Germinal center (tissue), 1 donor: ENCODE measurements around the gene PCSK1.

Experiments used
- DNase-seq: peaks from one replicate; pipeline ENCODE4 v3.0.0; 2012; ENCODE audit warnings: mixed read lengths, low spot score

Gene PCSK1

DNA sequence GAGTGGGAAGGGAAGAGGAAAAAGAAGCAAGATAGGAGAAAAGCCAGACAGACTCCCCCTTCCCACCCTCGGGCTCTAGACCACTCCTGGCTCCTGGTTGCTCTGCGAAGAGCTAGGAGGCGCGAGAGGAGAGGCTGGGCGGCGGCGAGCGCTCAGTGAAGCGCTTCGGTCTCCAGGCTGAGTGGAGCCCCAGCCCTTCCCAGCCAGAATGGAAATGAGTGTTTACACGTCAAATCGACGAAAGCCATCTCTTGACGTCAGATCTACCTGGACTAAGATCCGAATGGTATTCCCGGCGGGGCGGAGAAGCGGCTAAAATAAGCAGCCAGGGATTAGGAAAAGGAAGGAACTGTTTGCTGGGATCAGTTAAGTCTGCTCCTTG is at the start of gene PCSK1:
TSS of gene PCSK1 (minus strand) at position 183 of the 382 bp plus-strand sequence. CDS start 206 bp downstream, outside the sequence.
- DNase-seq: no peak

DNA sequence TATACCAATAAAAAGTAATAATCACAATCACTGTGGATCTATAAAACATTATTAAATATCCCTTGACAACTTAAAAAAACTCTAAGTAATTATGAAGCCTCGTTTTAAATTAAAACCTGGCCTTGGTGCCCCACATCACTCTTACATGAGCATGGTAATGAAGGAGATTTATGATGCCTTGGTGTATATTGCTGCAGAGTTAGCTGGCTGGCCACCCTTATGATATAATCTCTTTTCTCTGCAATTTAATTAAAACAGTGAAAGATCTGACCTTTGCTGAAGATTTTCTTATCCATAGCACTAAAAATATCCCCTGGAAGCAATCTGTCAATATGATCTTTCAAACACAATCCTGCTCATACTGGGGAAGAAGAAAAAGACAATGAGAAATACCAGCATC is 48.8 kb upstream of the PCSK1 start:
- DNase-seq: no peak

DNA sequence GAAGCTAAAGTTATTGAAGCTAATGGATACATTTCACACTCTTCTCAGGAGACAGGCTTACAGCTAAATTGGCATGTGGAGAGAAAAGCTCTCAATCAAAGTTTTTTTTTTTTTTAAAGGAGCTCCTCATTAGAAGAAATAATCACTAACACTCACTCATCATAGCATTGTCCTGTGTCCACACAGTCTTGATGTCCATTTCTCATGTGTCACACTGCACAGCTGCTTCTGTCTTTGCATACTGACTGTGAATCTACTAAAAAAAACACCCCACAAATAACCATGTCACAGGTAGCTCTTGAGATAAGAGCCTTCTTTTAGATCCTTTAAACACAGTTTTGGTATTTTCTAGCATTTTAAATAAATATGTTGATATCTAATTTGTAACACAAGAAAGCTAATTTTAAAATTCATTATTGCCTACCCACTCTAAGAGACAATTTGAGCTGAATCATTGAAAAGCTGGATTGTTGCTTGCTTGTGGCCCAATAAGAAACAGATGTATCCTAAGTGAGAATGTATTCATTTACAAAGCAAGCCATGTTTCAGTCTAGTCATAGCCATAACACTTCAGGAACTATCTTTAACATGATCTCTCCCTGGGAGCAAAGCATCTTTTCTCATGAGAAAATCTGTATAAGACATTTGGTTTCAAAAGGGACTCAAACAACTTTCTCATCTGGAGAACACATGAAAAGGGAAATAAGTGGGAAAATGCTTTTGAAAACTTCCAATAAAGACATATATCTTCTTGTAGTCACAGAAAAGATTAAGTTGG is 48.1 kb upstream of the PCSK1 start:
- DNase-seq: no peak

DNA sequence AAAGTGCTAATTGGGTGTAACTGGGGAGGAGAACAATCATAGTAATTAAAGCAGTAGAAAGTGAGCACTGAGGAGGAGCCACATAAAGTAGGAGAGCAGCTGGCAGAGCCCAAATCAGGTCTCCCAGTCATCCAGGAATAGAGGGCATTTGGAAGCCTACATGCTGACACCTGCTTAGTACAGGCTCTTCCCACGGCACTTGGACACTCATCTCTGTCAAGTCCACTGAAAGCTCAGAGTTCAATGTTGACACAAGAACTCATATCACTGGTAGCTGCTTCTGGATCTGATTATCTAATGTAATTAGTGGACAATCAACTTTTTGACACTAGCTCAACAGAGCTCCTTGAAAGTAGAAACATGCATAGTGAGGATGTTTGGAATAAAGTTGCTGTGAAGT is 45.9 kb upstream of the PCSK1 start:
- no peak for DNase-seq

DNA sequence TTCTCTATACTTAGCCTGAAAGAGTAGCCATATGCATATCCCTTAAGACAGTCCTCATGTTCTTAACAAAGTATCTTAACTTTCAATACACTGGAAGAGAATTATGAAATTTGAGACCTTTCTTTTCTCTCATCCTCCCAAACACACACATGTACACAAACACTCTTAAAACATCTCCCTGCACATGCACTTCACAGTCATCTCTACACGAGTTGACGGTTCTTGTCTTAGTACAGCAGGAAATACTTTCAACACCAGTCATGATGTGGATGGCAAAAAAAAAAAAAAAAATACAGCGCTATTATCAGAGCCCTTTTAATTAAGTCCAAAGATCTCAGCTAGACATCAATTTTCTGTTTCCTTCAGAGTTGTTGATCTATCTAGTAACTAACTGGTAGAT is 43.6 kb upstream of the PCSK1 start:
- no peak for DNase-seq

DNA sequence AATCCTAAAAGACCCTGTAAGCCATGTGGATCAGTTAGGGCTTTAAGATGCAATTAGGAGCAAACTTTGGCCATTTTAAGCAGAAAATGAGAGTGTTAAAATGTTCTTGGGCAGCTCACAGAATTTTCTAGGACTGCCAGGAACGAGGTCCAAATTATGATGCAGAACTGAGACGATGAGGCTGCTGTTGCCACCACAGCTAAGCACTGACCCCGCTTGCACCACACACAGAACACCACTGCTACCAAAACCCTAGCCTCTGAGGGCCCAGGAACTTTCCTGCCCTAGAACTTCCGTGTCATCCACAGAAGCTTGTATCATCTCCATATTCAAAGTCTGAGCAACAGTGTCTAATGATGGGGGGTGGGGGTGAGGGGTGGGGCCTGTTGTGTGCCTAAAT is 41.0 kb upstream of the PCSK1 start:
- no peak for DNase-seq

DNA sequence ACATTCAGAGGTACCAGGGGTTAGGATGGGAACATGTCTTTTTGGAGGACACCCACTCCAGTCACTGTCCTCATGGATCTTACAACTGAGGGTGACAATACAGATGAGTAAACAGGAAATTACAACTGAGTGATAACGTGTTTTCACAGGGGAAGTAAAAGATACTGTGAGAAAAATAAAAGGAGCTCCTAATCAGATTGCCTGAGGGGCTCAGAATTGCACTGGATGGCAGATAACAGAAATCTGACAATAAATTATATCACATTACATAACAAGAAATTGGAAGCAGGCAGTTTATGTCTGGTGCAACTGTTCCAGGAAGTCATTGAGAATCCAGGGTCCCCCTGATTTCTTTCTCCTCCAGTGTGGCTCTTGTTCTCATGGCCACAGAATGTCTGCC is 40.1 kb upstream of the PCSK1 start:
- DNase-seq: no peak

DNA sequence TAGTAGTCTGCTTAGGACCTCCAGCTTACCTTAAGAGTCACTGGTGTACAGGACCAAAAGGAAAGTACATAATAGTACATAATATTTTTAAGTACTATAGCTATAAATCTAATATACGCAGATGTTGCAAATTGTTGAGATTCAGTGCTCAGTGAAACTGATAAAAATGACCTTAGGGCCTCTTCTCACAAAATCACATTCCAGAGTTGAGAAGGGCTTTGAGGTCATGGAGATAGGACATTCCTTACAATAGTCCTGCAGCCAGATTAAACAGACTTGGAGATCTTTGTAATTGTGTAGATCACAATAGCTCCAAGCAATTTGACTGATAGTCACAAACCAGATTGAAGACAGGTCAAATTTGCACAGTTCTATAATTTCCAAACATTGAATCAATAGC is 37.7 kb upstream of the PCSK1 start:
- no peak for DNase-seq

DNA sequence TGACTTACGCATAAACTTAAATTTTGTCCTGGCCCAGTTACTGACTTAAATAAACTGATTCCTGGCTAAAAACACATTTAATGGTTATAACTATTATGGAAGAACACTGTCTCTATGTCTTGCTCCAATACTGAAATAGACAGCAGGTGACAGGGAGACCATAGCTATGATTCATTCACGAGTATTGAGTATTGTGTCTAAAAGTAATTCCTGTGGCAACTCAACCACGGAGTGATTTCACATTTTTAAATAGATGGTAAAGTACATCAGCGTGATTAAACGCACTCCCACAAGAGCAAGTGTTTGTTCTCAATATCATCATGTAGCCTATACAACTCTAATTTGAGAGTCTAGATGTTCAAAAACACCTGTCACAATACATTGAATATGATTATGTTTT is 35.9 kb upstream of the PCSK1 start:
- DNase-seq: no peak

DNA sequence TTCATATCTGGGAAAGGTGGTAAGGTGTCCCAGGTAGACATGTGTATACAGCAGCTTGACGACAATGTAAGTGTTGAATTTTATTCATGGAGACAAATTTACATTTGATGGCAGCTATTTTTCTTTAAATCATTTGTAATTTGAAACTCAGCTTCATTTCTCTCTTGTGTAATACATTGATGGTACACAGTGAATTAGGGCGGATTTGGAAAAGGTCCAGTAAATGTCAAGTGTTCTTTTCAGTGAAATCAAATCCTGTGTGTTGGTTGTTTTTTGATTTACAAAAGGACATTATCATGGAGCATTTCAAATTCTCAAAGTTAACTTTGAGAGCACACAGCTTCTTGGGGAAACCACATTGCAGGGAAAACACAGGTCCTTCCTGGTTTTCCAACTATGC is 30.0 kb upstream of the PCSK1 start:
- no peak for DNase-seq

DNA sequence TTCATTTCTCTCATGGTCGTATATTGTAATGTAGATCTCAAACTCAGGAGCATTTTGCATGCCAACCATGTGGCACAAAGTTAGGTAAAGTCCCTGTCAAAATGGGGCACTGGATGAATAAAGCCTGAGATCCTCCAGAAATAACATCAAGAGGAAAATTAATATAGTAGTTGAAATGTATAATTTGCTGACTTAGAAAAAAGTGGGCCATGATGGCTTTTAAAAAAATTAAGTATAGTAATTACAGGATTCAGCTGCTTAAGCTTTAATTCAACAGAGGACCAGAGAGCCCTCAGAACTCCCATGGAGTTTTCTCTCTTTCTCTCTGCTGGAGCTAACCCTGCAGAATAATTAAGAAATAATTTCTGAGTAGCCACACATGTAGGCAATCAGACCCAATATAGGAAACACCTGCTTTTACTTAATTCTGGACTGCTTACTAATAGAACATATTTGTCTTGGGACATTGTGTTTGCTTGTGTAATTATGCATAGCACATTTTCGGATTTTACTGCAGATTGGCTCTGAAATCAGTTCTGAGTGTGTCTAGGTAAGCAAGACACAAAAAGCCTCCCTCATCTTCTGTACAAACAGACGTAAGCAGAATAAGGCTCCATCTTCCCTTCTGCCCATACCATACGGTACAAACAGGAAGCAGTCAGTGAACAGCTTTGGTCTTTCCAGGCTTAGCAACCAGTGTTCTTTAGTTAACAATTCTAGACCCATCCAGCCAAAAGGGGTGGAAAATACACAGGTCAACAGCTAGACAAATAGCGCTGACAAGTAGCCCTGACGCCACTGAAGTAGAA is 26.5 kb upstream of the PCSK1 start:
- DNase-seq: no peak

DNA sequence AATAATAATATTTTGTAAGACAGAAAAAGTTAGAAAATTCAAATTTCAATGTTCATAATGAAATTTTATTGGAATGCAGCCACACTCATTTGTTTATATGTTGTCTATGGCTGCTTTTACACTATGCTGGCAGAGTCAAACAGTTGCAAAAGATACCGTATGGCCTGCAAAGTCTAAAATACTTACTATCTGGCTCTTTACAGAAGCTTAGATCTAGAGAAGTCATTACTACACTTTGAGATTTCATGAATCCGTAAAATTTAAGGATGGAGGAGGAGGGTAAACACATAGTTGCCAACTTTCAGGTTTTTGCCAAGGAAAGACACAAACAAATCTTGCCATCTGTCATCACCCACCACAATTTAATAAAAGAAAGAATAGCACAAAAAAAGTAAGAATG is 25.1 kb upstream of the PCSK1 start:
- no peak for DNase-seq

DNA sequence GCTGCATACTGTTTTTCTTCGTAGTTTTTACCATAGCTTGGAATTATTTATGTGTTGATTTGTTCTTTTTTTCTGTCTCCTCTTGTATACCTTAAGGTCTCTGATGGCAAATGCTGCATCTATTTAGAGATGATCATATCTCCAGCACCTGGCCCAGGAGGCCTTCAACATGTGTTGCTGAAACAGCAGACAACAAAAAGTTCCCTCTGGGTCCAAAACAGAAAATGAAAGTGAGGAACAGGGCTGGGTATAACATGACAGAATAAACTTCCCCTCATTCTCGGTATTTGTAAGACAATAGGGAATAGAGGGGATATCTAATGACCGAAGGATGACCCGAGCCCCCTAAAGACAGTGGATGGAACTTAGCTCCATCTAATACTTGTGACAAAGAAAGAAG is 22.7 kb upstream of the PCSK1 start:
- no peak for DNase-seq

DNA sequence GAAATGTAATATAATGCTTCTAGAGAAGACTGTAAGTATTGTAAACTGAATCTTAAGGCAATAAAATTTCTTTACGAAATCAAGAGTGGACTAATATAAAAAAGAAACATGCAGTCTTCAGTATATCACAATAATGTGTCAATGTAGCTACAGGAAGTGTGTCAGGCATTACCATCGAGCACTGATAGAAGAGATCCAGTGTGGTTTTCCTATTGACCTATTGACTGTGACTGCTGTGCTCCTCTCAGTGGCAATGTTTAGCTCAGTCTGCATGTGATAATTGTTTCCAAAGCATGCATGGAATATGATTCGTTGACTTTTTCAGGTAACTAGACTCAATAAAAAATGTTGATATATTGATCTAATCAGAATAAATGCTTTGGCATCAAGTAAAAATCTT is 20.3 kb upstream of the PCSK1 start:
- DNase-seq: no peak

DNA sequence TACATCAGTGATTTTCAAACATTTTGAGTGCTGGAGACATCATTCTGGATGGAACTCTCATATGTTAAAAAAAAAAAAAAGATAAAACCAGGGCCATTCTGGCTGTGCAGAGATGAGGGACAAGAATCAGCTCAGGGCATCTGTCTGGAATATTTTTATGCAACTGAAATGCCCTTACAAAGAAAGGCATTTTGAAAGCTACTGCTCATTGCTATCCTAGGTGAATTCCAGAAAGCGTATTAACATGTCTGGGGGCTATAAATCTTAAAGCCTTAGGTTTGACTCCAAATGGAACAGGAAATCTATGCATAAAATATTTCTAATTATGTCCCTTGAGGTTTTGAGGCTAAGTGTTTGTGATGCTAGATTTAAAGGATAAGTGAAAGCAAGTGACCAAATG is 14.9 kb upstream of the PCSK1 start:
- DNase-seq: no peak

DNA sequence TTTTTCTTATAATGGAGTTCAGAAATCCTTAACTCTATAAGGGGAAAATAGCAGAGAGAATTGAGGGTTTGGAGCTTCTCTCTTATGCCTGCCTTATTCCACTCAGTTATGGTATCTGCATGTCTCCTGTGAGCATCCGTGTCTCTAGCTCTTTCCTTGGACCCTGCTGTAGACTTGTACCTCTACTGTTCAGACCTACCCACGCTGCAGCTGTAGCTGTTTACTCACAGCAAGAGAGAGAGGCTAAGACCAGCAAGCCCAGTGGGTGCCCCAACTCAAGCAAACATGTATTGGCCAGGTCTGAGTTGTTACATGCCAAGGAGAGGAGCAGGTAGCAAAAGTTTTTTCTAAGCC is 7.1 kb upstream of the PCSK1 start:
- DNase-seq: no peak

DNA sequence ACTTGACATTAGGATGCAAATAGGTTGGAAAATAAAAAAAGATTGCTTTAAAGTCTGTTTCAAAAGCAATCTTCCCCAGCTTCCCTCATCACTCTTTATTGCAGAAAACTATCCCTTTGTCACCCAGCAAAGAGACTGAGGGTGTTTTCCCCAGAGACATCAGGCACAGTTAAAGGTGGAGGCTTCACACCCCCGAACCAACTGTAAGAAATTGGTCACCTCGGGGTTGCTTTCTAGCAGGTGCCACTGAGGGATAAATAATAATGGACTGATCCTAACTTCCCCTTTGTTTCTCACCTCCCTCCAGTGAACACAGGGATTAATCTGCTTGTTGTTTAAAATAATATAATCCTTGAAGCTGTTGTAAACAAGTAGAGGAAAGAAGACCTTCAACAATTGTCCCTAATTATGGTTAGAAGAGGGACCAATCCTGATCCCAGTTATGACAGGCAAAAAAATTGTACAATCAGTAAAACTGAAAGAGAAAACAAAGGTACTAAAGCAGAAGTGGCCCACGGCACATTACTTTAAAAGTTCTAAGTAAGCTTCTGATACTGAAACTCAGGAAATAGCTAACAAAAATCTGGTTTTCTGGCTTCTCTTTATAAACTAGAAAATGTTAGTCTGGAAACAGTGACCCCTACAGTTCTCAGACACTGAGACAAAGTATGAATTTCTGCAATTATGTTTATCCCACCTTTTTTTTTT is 6.6 kb upstream of the PCSK1 start:
- DNase-seq: no peak

DNA sequence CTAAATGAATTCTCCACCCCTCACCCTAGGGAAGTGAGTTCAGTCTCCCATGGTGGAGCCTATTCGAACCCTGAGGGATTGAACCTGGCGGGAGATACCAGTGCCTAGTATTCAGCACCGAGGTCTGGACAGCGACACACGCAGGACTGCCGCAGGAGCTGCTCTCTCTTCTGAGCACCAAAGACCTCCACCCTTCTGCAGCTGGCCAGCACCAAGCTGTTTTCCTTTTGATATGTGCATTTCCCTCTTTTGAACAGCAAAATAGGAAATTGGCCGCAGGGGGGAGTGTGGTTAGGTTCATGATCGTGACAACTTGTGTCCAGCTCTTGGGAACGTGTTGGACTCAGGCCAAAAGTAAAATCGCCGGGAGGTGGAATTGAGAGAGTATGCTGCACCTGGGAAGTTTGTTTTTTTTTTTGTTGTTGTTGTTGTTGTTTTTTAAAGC is 1.2 kb upstream of the PCSK1 start:
- DNase-seq: no peak

DNA sequence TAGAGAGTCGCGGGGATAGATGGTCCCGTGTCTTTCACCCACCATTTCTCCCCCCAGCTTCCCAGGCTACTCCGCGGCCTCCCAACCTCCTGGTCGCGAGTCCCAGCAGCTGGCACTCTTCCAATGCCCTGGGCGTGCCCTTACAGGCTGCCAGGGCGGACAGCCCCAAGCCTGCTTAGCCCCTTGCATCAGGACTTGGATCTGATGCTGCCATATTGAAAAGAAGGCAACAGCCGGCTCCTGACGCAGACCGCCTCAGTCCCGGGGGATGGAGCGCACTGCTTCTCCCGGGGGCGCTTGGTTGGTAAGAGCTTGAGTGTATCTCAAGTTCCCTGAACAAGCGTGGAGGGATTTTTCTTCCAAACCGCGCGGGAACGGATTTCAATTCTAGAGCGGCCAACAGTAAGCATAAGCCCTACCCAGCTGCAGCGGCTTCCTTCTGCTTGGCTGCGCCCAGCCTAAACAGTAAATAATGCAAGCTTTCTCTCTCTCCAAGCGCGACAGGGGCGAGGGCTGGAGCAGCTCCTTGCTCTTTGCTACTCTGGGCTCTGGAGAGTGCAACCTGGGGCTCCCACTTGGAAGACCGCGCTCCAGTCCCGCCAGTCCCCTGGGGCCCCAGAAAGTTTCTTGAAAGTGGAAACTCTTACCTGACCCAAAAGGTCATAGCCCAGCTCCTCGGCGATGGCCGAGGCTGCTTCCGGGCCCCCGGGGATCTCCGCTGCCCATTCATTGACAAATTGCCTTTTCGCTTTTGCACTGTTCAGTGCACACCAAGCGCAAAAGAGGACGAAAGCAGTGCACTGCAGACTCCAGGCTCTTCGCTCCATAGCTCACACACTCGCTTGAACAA is 607 bp downstream of the PCSK1 start:
- no peak for DNase-seq

DNA sequence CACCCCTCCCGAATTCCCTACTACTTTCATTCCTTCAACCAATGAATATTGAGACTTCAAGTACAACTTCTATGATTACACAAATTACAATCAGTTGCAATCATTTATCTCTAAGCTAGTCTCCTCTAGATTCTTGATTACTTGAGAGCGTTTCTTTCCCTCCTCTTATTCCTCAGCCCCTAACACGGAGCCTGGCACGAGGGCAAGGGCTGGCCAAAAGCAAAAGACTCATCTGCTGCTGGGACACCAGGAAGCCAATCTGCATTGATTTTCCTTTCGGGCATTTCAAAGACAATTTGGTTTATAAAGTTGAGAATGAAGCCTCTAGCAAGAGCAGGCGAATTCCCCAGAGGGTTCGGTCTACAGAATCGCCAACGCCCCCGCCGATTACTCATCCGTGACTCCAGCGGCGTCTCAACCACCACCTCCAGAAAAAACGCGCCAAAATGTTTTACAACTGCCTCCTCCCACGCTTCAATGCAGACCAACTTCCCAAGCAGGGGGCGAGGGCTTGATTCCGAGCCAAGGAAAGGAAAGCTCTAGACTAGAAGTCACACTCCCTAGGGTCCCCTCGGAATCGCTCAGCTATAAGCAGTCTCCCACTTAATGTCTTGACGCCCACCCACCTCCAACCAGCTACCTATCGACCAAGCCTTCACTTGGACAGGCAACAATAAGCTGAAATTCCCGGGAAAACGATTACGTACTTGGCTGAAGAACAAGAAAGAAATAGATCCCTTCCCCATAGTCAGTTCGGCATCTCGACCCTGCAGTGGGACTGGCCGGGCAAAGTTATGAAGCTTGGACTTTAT is 1.5 kb downstream of the PCSK1 start:
- DNase-seq: no peak

DNA sequence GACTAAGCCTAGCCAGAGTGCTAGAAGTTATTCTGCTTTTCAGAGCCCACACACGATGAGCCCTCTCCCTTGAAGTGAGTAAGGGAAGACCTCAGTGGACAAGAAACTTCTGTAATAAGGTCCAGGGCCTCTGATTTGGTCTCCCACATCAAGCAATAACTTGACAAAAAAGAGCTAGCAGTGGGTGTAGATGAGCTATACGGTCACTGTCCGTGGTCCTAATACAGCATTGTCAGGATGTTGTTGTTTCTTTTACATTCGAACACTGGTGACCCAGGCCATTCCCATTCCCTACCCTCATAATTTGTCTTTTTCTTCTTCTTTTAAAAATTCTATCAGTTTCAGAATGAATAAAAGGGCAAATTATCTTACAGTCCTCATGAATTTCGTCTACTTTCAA is 5.2 kb downstream of the PCSK1 start:
- no peak for DNase-seq
